Amygdala (tissue), 56 donors: Measurements from ENCODE around the gene CAMSAP1.

Source experiments
- DNase-seq, 56 donors: peaks; one replicate each; lab custom pipeline; 2025; lab: John Stamatoyannopoulos, UW

Gene CAMSAP1

DNA sequence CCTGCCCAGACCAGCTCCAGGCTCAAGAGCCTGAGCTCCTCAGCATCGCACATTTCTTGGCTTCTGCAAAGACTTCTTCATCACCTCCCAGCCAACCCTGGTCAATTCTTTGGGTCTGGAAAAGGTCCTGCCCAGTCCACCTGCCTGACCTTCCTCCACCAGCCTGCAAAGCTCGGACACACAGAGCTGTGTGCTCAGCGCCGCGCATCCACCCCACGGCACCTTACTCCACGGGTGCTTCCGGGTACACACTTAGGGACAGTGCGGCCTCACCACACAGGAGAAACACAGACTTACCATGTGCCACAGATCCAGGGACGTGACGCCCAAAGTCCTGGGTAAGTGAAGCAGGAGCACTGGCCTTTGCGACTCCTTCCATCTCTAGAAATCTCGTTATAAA is 108.1 kb downstream of the CAMSAP1 start:
- DNase-seq = no peak

DNA sequence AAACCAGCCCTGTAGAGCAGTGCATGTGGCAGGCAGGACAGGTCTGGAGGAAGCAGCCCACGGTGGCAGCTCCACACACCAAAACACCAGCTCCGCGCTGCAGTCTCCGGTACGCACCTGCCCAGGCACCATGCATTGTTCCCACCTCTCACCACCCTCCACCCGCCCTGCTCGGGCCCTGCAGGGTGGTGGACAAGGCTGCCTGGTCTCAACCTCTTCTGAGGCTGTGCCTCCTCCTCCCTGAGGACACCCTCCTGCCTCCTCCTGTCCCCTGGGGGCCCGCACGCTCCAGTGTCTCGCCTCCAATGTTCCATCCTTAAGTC is 109.1 kb downstream of the CAMSAP1 start:
- DNase-seq = no peak

- peak in 34 of 56 donors; percentile 4 to 64 (median 34) for DNase-seq
Measured at GRCh38 chr9:135797507-135798262, 109.7 kb downstream of the CAMSAP1 start.

DNA sequence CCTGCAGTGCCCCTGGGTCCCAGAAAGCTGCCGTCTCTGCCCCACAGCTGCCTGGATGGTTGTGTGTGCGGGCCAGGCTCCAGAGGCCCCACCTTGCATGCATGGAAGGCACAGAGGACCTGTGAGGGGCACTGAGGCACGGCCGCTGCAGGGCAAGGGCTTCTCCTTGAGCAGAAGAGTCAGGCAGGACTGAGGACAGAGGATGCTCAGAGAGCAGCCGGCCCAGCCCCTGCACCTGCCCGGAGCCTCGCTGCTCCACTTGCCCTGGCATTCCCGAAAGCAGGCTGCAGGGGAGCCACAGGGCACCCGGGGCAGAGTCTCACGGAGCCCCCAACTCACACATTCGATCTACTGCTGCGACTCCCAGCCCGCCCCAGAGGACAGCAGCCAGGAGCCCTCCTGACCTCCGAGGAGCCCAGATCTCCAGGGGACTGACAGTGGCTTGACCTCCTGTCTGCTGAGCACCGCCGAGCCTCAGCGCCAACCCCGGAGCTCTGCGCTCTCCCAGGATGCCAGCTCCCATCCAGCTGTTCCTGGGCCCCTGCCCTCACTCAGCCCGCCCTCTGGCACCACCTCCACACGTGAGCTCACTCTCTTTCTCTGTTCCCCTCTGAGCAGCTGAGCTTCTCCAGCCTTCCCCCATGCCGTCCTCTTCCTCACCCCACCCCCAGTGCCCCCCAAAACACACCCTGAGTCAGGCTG is 110.4 kb downstream of the CAMSAP1 start:
- no peak for DNase-seq

GRCh38 chr9:135795391-135795790 is 112.0 kb downstream of the CAMSAP1 start:
- DNase-seq = no peak

GRCh38 chr9:135794361-135794885 is 112.9 kb downstream of the CAMSAP1 start:
- no peak for DNase-seq

- DNase-seq = no peak
Measured at GRCh38 chr9:135794057-135794335, 113.3 kb downstream of the CAMSAP1 start.

- no peak for DNase-seq
Measured at GRCh38 chr9:135793221-135794056, 113.9 kb downstream of the CAMSAP1 start.

DNA sequence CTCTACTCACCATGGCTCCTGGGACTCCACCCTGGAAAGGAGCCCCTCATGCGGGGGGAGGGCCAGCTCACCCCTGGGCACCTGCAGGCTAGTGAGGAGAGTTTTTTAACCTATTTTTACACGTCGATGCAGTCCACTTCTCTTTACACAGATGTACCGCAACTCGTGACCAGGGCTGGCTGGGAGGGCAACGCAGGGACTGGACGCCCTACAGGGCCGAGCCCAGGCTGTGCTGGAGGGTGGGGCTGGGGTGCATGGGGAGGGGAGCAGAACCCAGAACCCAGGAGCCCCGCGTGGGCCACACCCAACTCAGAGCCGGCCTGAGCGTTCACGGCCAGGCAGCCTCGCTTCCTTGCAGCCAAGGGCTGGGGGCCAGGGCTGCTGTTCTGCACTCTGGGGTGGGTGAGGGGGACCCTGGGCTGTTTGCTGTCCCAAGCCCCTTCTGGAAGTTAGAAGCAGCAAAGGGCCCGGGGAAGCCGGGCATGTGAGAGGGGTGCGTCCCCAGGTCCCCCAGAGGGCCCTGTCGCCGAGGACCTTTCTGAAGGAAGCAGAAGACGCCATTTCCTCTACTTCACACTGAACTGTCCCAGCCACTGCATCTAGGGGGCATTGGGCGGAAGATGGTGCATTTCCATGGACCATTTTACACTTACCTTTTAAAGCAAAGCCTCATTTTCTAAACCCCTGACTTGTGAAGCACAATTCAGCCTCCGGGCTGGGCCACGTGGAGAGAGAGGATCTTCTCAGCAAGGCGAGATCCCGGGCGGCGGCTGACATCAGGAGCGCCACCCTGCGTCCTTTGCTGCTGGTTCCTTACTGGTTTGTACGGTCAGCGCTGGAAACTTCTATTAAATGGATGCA is 114.8 kb downstream of the CAMSAP1 start:
- DNase-seq = no peak

DNA sequence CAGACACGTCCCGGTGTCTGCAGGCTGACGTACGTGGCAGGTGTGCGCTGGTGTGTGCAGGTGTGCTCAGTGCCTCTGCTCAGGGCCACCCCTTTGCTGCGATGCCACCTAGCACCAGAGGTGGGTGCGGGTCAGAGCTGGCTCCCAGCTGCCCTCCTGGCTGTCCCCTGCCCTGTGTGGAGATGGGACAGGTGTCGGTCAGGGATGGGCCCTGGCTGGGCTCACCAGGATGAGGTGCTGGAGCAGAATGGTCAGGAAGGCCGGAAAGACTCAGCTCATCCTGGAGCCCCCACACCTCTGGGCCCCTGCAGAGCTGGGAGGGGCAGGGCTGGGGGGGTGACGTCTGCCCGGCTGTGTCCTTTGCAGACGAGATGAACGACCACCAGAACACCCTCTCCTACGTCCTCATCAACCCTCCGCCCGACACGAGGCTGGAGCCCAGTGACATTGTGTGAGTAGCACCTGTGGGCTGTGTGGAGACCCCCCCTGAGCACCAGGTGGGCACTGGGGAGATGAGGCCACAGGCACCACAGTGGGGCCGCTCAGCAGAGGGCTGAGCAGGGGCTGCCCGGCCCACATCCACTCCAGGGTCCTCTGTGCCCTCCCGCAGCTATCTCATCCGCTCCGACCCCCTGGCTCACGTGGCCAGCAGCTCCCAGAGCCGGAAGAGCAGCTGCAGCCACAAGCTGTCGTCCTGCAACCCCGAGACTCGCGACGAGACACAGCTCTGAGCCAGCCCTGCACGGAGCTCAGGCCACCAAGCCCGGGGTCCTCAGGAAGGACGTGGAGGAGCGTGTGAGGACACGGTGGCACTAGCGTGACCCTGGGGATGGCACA is 115.7 kb downstream of the CAMSAP1 start:
- DNase-seq = no peak

- no peak for DNase-seq
Measured at GRCh38 chr9:135790850-135791249, 116.5 kb downstream of the CAMSAP1 start.

GRCh38 chr9:135790356-135790755 is 117.0 kb downstream of the CAMSAP1 start:
- no peak for DNase-seq

DNA sequence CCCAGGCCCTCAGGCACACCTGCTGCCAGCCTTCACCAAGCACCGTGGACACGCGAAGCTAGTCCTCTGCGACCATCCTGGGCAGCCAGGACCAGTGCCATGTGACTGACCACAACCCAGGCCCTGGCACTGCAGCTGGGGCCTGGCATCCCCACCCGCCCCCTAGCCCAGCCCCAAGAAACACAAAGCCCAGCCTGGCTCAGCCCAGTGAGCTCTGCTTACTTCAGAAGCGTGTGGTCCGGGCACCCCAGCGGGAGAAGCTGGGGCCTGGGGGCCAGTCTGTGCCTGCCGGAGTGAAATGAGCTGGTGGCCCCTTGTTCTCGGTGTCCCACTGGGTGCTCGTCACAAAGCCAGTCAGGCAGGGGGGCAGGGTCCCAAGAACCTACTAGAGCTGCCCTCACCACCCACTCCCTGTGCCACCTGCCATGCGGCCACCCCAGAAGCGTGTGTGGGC is 117.5 kb downstream of the CAMSAP1 start:
- DNase-seq = no peak

DNA sequence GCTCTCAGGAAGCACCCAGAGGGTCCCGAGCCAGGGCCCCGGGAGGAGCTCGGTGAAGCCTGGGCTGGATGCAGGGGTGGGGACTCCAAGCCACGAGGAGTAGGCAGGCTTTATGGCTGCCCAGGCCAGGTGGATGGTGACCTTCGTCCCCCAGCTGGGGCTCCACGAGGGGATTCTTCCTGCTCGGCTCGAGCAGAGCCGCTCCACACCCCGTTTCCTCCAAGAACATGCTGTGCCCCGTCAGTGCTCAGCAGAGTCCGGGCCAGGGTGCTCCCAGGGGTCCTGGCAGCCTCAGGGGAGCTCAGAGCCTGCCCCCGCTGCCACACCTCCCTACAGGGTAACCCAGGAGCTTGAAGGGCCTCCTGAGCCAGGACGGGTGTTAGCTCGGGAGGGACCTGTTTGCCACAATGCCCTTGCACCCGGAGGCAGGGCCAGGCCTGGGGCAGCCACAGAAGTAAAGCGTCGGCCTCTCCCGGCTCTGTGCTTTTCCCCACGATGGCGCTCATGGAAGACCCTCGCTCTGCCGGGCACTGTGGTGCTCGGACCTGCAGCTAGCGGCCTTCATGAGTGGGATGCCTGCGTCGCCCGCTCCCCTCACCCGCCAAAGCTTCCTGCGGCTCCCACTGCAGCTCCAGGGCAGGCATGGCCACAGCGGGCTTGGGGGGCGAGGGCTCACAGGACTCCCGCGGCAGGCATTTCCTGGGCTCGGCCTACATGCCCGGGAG is 118.6 kb downstream of the CAMSAP1 start:
- DNase-seq = no peak

DNA sequence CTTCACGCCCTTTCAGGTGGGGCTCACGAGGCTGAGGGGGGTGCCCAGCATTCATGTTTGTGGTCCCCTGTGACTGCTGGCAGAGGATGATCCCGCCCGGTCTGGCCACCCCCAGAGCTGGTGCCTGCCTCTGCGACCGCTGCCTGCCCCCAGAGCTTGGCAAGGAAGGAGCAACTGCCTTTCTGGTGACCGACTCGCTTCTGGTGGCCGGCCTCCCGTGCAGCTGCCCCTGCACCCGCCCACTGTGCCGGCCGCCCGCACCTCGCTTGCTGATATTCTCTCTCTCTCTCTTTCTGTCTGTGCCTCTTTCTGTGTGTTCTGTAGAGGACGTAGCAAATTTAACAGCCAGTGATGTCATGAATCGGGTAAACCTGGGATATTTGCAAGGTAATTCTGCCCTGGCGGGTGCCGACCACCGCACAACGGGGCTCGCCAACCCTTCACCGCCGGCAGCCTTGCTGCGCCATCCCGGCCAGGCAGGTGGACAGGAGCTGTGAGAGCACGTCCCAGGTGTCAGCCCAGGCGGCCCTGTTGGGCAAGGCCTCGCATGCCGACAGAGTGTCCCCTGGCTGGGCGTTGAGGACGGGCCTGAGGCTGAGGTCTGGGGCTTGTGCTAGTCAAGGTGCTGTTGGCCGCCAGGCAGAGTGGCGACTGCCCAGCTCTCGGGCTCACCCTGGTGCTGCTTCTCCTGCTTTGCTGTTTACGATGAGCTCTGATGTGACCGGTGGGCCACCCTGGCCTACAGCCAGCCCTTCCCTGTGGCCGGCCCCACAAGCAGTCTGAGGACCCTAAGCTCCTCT is 119.4 kb downstream of the CAMSAP1 start:
- no peak for DNase-seq

- DNase-seq = no peak
Measured at GRCh38 chr9:135787317-135787716, 120.0 kb downstream of the CAMSAP1 start.

GRCh38 chr9:135786146-135786690 is 121.1 kb downstream of the CAMSAP1 start:
- DNase-seq = no peak
